GM18517 (cell line): ENCODE results near the gene SLC37A1.

ENCODE experiments used
- ATAC-seq: cut with Tn5 transposase; IDR thresholded peaks from one replicate; pipeline ENCODE4 v1.9.1; 2021; ENCODE audit warnings: mild to moderate bottlenecking, moderate library complexity; ENCODE audit not compliant: unreplicated experiment

Gene SLC37A1

GRCh38 chr21:42503711-42504110 lies 9.9 kb upstream of the SLC37A1 start:
- no peak for ATAC-seq

GRCh38 chr21:42505090-42505726 lies 8.4 kb upstream of the SLC37A1 start:
- ATAC-seq, result peak; percentile 77

- ATAC-seq, result no peak
Observed at GRCh38 chr21:42507418-42507817, 6.2 kb upstream of the SLC37A1 start.

- no peak for ATAC-seq
Observed at GRCh38 chr21:42508371-42508770, 5.3 kb upstream of the SLC37A1 start.

GRCh38 chr21:42509244-42509643 lies 4.4 kb upstream of the SLC37A1 start:
- no peak for ATAC-seq

GRCh38 chr21:42512346-42513034 lies 1.2 kb upstream of the SLC37A1 start:
- ATAC-seq, result no peak

- ATAC-seq, result no peak
Observed at GRCh38 chr21:42513985-42514882, 582 bp downstream of the SLC37A1 start.

GRCh38 chr21:42514883-42515228 lies 1.2 kb downstream of the SLC37A1 start:
- no peak for ATAC-seq

GRCh38 chr21:42515708-42516502 lies 2.3 kb downstream of the SLC37A1 start:
- ATAC-seq, result no peak

GRCh38 chr21:42518215-42518614 lies 4.6 kb downstream of the SLC37A1 start:
- ATAC-seq, result no peak

GRCh38 chr21:42518626-42519025 lies 5.0 kb downstream of the SLC37A1 start:
- no peak for ATAC-seq

GRCh38 chr21:42520628-42521253 lies 7.1 kb downstream of the SLC37A1 start:
- ATAC-seq, result no peak

GRCh38 chr21:42521384-42521783 lies 7.7 kb downstream of the SLC37A1 start:
- ATAC-seq, result no peak

GRCh38 chr21:42521805-42522204 lies 8.2 kb downstream of the SLC37A1 start:
- ATAC-seq, result no peak

- ATAC-seq, result no peak
Observed at GRCh38 chr21:42522271-42522670, 8.6 kb downstream of the SLC37A1 start.

- no peak for ATAC-seq
Observed at GRCh38 chr21:42522771-42523170, 9.1 kb downstream of the SLC37A1 start.

- ATAC-seq, result no peak
Observed at GRCh38 chr21:42523211-42523610, 9.6 kb downstream of the SLC37A1 start.

- ATAC-seq, result no peak
Observed at GRCh38 chr21:42523941-42524340, 10.3 kb downstream of the SLC37A1 start.

GRCh38 chr21:42524341-42525028 lies 10.8 kb downstream of the SLC37A1 start:
- peak; percentile 75 for ATAC-seq

GRCh38 chr21:42525029-42525581 lies 11.5 kb downstream of the SLC37A1 start:
- peak; percentile 22 for ATAC-seq
